GM12872 (cell line): Measurements from ENCODE around the gene PPM1M.

Source experiments
- TF ChIP-seq, protein P1 (sequence below): IDR thresholded peaks from 3 replicates; pipeline ENCODE4 v1.5.1; 2011; ENCODE audit warnings: low read depth, mild to moderate bottlenecking, low read length, moderate library complexity; ENCODE audit not compliant: insufficient read depth

Gene PPM1M

DNA sequence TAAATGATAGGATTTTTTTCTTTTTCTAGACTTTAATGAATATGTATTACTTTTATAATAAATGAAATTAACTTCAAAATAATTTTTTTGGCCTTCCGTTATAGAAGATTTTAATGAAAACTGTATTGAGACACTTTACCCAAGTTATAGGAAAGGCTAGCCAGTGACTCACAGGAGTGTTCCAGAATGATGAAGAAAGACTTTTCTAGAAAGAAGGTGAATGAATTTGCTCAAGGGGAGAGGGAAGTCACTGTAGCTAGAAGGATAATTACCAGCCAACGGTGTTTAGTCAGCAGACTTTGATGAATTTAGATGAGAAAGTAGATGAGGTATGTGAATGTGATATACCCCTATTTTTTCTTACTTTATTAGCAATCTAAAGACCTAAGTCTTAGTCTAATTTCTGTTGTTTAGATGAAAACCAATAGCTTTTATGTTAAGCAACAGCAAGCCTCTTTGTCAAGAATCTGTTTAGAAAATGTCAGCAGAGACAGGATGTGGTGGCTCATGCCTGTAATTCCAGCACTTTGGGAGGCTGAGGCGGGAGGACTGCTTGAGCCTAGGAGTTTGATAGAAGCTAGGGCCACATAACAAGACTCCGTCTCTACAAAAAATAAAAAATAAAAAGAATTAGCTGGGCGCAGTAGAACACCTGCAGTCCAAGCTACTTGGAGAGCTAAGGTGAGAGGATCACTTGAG lies 44.4 kb upstream of the PPM1M start:
- TF ChIP-seq, protein P1, sequence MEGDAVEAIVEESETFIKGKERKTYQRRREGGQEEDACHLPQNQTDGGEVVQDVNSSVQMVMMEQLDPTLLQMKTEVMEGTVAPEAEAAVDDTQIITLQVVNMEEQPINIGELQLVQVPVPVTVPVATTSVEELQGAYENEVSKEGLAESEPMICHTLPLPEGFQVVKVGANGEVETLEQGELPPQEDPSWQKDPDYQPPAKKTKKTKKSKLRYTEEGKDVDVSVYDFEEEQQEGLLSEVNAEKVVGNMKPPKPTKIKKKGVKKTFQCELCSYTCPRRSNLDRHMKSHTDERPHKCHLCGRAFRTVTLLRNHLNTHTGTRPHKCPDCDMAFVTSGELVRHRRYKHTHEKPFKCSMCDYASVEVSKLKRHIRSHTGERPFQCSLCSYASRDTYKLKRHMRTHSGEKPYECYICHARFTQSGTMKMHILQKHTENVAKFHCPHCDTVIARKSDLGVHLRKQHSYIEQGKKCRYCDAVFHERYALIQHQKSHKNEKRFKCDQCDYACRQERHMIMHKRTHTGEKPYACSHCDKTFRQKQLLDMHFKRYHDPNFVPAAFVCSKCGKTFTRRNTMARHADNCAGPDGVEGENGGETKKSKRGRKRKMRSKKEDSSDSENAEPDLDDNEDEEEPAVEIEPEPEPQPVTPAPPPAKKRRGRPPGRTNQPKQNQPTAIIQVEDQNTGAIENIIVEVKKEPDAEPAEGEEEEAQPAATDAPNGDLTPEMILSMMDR, result no peak

DNA sequence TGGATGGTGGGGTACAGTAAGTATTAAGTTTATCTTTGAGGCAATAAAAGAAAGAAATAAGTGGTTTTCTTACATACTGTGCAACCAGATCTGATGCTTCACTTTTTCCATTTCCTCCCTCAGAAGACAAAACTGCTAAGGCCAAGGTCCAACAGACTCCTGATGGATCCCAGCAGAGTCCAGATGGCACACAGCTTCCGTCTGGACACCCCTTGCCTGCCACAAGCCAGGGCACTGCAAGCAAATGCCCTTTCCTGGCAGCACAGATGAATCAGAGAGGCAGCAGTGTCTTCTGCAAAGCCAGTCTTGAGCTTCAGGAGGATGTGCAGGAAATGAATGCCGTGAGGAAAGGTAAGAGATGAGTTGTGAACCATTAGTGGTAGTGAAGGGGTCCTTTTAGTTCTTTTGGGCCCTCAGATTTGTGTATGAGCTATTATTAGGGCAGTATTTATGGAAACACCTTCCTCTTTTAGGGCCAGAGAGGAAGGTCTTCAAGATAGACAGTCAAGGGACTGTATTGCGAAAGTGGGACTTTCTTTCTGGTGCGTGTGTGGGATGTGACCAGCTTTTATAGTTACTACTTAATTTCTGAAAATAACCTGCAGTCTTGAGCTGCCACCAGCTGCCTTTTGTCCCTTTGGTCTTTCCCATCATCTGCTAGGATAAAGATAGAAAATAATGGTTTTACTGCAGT lies 43.0 kb upstream of the PPM1M start:
- TF ChIP-seq, protein P1, result no peak

DNA sequence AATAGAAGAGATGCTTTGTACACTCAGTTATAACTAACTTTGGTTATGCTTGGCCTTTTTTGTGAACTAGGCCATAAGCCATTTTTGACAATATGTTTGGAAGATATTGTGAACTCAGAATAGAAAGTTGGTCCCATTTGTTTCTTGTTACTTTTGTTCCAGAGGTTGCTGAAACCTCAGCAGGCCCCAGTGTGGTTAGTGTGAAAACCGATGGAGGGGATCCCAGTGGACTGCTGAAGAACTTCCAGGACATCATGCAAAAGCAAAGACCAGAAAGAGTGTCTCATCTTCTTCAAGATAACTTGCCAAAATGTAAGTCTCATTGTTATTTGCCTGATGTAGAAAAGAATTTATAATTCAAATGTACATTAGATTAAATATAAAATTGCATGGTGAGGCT lies 41.9 kb upstream of the PPM1M start:
- TF ChIP-seq, protein P1, result no peak

DNA sequence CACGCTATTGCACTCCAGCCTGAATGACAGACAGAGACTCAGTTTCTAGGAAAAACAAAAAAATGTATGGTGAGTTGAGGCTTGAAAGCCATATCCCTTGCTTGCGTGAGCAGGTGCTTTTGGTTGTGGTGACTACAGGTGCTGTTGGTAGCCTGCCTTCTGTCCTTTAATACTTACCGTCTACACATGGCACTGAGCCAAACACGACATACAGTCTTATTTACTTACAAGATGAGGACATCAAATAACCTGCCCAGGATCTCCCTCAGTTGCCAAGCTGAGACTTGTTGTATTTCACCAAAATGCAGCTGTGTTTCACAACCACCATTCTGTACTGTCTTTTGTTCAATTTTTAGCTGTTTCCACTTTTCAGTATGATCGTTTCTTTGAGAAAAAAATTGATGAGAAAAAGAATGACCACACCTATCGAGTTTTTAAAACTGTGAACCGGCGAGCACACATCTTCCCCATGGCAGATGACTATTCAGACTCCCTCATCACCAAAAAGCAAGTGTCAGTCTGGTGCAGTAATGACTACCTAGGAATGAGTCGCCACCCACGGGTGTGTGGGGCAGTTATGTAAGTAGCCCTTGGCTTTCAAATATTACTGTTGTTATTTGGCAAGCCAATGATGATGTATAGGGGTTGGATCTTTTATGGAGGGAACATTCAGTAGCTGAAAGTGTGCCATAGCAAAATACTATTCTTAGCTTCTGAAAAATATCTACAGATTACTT lies 41.1 kb upstream of the PPM1M start:
- TF ChIP-seq, protein P1, result no peak

DNA sequence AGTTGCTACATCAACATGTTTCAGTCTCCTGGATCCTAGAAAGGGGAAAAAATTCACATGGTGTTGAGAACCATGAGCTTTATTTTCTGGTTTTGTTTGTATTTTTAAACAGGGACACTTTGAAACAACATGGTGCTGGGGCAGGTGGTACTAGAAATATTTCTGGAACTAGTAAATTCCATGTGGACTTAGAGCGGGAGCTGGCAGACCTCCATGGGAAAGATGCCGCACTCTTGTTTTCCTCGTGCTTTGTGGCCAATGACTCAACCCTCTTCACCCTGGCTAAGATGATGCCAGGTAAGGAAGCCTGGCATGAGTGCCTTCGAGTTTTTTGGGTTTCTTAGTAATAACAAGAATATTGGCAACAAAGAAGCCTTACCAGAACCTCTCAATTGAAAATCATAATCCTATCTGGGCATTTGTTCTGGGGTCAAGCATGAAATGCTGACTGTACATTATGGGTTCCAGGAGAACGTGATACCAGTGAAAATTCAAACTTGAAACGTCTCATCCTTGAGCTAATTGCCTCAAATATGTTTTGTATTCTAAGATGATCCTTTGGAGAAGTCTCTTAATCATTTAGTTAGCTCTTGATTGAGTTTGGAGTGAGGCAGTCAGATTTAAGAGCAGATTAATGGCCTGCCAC lies 39.7 kb upstream of the PPM1M start:
- TF ChIP-seq, protein P1, result no peak

DNA sequence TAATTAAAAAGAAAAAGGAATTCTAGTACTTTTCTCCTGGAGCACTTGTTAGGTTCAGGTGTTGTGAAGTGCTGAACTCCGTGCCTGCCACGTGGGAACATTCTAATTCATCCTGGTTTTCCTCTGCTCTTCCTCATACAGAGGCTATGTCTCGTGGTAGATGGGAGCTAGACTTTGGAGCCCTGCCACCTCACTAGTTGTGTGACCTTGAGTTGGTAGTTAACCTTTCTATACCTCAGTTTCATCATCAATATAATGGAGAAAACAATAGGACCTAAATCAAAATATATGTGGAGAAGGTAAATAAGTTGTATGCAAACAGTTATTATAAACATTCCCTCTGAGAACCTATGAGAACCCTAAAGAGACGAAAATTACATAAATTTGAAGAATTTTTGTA lies 37.0 kb upstream of the PPM1M start:
- TF ChIP-seq, protein P1, result no peak

DNA sequence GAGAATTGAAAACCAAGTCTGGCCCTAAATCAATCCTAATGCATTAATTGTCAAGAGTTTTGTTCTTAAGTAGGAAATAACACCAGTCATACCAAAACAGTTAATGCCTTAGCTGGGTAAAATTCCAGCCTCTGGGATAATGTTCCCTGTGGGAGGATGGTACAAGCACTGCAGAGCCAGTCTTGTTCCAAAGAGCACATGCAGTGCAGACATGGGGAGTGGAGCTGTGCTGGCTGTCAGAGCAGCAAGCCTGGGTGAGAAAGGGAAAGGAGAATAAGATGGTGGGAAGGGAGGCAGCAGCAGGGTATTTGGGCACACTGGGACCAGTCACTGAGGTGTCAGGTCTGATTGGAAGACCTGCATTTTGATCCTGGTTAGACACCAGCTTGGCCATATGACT lies 35.5 kb upstream of the PPM1M start:
- TF ChIP-seq, protein P1, result no peak
